Upper lobe of left lung (tissue), 6 donors: ENCODE measurements around the gene HLA-DQB1. TPM values are rescaled to one million over a fixed set of nuclear protein-coding genes. Genes with fewer than 3 reads are reported as not detected.

Experiments
- ATAC-seq, 2 donors: fragments of 200-7000 bp; cut with Tn5 transposase; one replicate each; pipeline ENCODE4 v1.9.1; 2022; ENCODE audit warnings: mild to moderate bottlenecking in 2 of 2, moderate library complexity in 2 of 2; ENCODE audit not compliant: low FRiP score in 2 of 2
- DNase-seq, 2 donors: peaks; one replicate each; pipeline ENCODE4 v3.0.0-alpha.2; 2019 to 2020
- H3K27ac ChIP-seq, 4 donors: fragments of 200-600 bp; sonication (generic); one replicate each; pipeline ENCODE4 v1.5.1; 2016 to 2019
- H3K27me3 ChIP-seq, 4 donors: fragments of 200-600 bp; sonication (generic); one replicate each; pipeline ENCODE4 v1.5.1; 2017 to 2019
- H3K36me3 ChIP-seq, 4 donors: fragments of 200-600 bp; sonication (generic); one replicate each; pipeline ENCODE4 v1.5.1; 2016 to 2019
- H3K4me1 ChIP-seq, 4 donors: fragments of 200-600 bp; sonication (generic); one replicate each; pipeline ENCODE4 v1.5.1; 2018 to 2019
- H3K4me3 ChIP-seq, 4 donors: fragments of 200-600 bp; sonication (generic); one replicate each; pipeline ENCODE4 v1.5.1; 2017 to 2019; ENCODE audit warnings: mild to moderate bottlenecking in 2 of 4, moderate library complexity in 1 of 4
- H3K9me3 ChIP-seq, 4 donors: fragments of 200-600 bp; sonication (generic); one replicate each; pipeline ENCODE4 v1.5.1; 2018 to 2019
- EP300 ChIP-seq, 4 donors: sonication (generic); formaldehyde crosslinking; IDR thresholded peaks; one replicate each; pipeline ENCODE4 v1.5.1; 2017; ENCODE audit warnings: antibody characterized with exemption in 4 of 4, control low read depth in 2 of 4
- POLR2A ChIP-seq, 4 donors: fragments of 450-650 bp; IDR thresholded peaks; one replicate each; pipeline ENCODE4 v1.5.1; 2016 to 2017; ENCODE audit warnings: antibody characterized with exemption in 4 of 4, mild to moderate bottlenecking in 2 of 4
- POLR2AphosphoS5 ChIP-seq, 2 donors: sonication (generic); formaldehyde crosslinking; IDR thresholded peaks; one replicate each; pipeline ENCODE4 v1.5.1; 2017; ENCODE audit warnings: antibody characterized with exemption in 2 of 2
- WGBS, 2 donors: methylation state at CpG; one replicate each; pipeline ENCODE4 v1.1.5; 2017 to 2018; 5-methylcytosine and 5-hydroxymethylcytosine counted together
- total RNA-seq, 6 donors: library from RNA; depleted of rRNA in 4 of 6; stranded (reverse); fragments of >200 nt in 4 of 6; gene quantifications; one replicate each; pipeline versions ENCODE4 v1.1.0 to v1.2.1, GENCODE V29; 2016 to 2021
- TF ChIP-seq, protein P1 (sequence below), 6 experiments: fragments of 450-650 bp in 4 of 6; fragments of 200-600 bp in 2 of 6; sonication (generic) in 2 of 6; IDR thresholded peaks; one replicate each; pipeline ENCODE4 v1.5.1; 2016 to 2019; ENCODE audit warnings: antibody characterized with exemption in 6 of 6
- donor health status: DM: no; HTN: no; CAD: no; lungs with moderate emphysema.
- donor health status: DM: no; HTN: yes; CAD: no; lungs with severe emphysema.

The HLA-DQB1 gene
- total RNA-seq, 6 donors from 2014 or later, result 1.0 to 154 (median 36.3) TPM

DNA sequence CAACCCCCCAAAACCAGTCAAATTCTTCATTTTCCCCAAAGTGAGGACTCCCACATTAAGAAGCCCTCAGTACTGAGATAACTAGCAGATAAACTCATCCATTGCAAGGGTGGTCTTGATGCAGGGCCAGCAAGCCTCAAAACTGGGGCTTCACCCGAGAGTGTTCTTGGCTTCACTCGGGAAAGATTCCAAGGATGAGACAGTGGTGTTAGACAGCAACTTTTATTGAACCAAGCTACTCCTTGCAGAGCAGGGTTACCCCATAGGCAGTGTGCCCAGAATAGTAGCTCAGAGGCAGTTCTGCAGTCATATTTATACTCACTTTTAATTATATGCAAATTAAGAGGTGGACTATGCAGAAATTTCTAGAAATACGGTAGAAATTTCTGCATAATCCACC lies 45.1 kb downstream of the HLA-DQB1 start:
- TF ChIP-seq EP300 (IDR thresholded peaks at IDR 0.05) (no peak), POLR2A (IDR thresholded peaks at IDR 0.05) (no peak), POLR2AphosphoS5 (IDR thresholded peaks at IDR 0.05) (no peak)
- TF ChIP-seq, protein P1, sequence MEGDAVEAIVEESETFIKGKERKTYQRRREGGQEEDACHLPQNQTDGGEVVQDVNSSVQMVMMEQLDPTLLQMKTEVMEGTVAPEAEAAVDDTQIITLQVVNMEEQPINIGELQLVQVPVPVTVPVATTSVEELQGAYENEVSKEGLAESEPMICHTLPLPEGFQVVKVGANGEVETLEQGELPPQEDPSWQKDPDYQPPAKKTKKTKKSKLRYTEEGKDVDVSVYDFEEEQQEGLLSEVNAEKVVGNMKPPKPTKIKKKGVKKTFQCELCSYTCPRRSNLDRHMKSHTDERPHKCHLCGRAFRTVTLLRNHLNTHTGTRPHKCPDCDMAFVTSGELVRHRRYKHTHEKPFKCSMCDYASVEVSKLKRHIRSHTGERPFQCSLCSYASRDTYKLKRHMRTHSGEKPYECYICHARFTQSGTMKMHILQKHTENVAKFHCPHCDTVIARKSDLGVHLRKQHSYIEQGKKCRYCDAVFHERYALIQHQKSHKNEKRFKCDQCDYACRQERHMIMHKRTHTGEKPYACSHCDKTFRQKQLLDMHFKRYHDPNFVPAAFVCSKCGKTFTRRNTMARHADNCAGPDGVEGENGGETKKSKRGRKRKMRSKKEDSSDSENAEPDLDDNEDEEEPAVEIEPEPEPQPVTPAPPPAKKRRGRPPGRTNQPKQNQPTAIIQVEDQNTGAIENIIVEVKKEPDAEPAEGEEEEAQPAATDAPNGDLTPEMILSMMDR (IDR thresholded peaks at IDR 0.05), result no peak
- Histone ChIP-seq H3K27ac (no peak overlapping the region), H3K4me3 (no peak overlapping the region), H3K36me3 (no peaks in the 10 kb centered on the region), H3K4me1 (no peaks in the 10 kb centered on the region), H3K9me3 (peaks cover 0 to 6% (median 2%) of the 10 kb centered on the region in 4 donors), H3K27me3 (no peaks in the 10 kb centered on the region)
- DNase-seq (no peak), ATAC-seq (no peak)
- WGBS, 2 donors, result 43 to 51% methylated on average over 3 of the region's 3 CpGs

DNA sequence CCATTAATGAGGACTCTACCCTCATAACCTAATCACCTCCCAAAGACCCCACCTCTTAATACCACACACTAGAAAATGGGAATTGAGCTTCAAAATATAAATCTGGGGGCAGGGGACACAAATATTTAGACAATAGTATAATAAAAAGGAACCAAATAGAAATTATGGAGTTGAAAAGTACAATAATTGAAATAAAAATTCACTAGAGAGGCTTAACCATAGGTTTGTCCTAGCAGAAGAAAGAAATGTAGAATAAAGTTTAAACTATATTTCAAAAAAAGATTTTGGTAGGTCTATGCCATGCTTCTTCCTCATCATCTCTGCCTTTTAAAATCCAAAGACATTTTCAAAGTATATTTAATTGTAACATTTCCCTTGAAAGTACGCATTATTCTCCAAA lies 48.7 kb downstream of the HLA-DQB1 start:
- no peak for DNase-seq
- TF ChIP-seq POLR2A (IDR thresholded peaks at IDR 0.05) (no peak), POLR2AphosphoS5 (IDR thresholded peaks at IDR 0.05) (no peak), EP300 (IDR thresholded peaks at IDR 0.05) (no peak)
- TF ChIP-seq, protein P1 (IDR thresholded peaks at IDR 0.05), result no peak
- no peak overlapping the region for H3K4me3 ChIP-seq
- WGBS, 2 donors, result 45 to 96% methylated on average over 1 of the region's 1 CpG
- H3K27me3 ChIP-seq, result no peaks in the 10 kb centered on the region
- no peaks in the 10 kb centered on the region for H3K4me1 ChIP-seq
- H3K27ac ChIP-seq, result no peak overlapping the region
- no peaks in the 10 kb centered on the region for H3K36me3 ChIP-seq
- no peak for ATAC-seq
- H3K9me3 ChIP-seq, result peaks cover 0 to 6% (median 2%) of the 10 kb centered on the region in 4 donors

DNA sequence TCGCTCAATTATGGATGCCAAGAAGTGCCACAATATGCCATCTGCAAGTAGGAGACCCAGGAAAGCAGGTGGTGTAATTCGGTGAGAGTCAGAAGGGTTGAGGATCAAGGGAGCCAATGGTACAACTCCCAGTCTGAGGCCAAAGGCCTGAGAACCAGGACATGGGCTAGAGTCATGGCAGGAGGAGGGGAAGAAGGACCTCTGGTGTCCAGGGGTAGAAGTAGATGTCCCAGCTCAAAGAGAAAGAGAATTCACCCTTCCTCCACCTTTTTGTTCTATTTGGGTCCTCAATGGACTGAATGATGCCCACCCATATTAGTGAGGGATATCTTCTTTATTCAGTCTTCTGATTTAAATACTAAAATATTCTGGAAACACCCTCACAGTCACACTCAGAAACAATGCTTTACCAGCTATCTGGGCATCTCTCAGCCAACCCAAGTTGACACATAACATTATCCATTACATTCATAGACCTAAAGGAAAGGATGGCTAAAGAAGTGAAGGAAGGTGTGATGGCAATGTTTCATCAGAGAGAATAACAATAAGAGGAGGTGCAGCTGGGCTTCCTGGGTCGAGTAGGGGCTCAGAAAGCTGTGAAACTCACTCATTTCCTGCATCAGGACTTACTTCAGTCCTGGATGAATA lies 50.4 kb downstream of the HLA-DQB1 start:
- ATAC-seq (no peak), DNase-seq (no peak)
- no peak overlapping the region for H3K27ac ChIP-seq
- no peaks in the 10 kb centered on the region for H3K27me3 ChIP-seq
- 49 to 59% methylated on average over 3 of the region's 3 CpGs for WGBS, 2 donors
- no peaks in the 10 kb centered on the region for H3K4me1 ChIP-seq
- peaks cover 0 to 6% (median 2%) of the 10 kb centered on the region in 4 donors for H3K9me3 ChIP-seq
- no peak for TF ChIP-seq EP300 (IDR thresholded peaks at IDR 0.05)
- TF ChIP-seq, protein P1 (IDR thresholded peaks at IDR 0.05), result no peak
- TF ChIP-seq POLR2AphosphoS5 (IDR thresholded peaks at IDR 0.05), result no peak
- no peak for TF ChIP-seq POLR2A (IDR thresholded peaks at IDR 0.05)
- H3K36me3 ChIP-seq, result no peaks in the 10 kb centered on the region
- H3K4me3 ChIP-seq, result no peak overlapping the region

DNA sequence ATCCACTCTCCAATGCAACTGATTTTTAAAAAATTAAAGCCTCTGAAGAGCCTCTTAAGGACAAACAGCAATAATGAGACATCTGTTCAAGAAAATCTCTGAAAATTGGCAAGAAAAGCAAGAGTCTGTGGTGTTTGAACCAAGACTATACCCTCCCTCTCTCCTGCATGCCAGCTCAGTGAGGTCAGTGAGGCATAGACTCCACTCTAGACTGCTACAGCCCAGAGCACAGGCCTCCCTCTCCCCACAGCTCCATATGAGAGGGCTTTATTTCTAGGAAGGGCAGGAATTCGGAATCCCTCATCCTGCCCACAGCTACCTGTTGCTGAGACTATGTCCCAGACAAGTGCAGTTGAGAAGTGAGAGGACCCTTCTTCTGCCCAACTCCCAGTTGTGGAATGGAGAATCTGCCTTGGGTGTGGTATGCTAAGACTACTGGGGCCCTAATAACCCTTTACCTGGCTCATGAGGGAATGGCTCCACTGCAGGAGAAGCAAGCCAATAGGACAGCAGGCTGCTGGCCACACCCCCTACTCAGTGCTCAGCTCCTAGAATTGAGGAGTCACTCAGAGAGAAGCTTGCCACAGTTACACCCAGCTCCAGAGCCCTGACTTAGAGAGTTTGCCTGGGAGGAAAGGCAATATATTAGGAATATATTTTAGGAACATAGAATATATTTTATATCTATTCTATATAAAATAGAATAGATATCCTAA lies 51.9 kb downstream of the HLA-DQB1 start:
- DNase-seq (no peak), ATAC-seq (peak in 1 of 2 donors; percentile 39)
- peaks cover 0 to 6% (median 2%) of the 10 kb centered on the region in 4 donors for H3K9me3 ChIP-seq
- peak overlapping the region in 1 of 4 donors; percentile 1 for H3K27ac ChIP-seq
- H3K4me1 ChIP-seq, result peaks cover 0 to 2% (median 0%) of the 10 kb centered on the region in 4 donors
- no peak for TF ChIP-seq EP300 (IDR thresholded peaks at IDR 0.05)
- TF ChIP-seq POLR2A (IDR thresholded peaks at IDR 0.05), result peak in 1 of 4 donors; percentile 17
- TF ChIP-seq, protein P1 (IDR thresholded peaks at IDR 0.05), result no peak
- TF ChIP-seq POLR2AphosphoS5 (IDR thresholded peaks at IDR 0.05), result no peak
- 0 to 88% methylated on average over 1 of the region's 1 CpG for WGBS, 2 donors
- H3K36me3 ChIP-seq, result no peaks in the 10 kb centered on the region
- no peak overlapping the region for H3K4me3 ChIP-seq
- no peaks in the 10 kb centered on the region for H3K27me3 ChIP-seq
